HG02571 (cell line): ENCODE measurements around the gene PITX3.
"Not testable (repeated sequence)": the region's sequence is repeated elsewhere in the genome, so short reads cannot be mapped to it uniquely, and the experiment has no call there.

ENCODE experiments used
- ATAC-seq: cut with Tn5 transposase; IDR thresholded peaks from one replicate; pipeline ENCODE4 v1.9.1; 2021; ENCODE audit warnings: mild to moderate bottlenecking, moderate library complexity; ENCODE audit not compliant: unreplicated experiment

Gene PITX3

GRCh38 chr10:102229810-102230263 is 11.5 kb downstream of the PITX3 start:
- no peak for ATAC-seq

GRCh38 chr10:102227050-102227449 is 14.3 kb downstream of the PITX3 start:
- ATAC-seq = no peak

- no peak for ATAC-seq
These were observed 14.8 kb downstream of the PITX3 start for GRCh38 chr10:102226542-102226870.

- peak; percentile 82 for ATAC-seq
These were observed 15.4 kb downstream of the PITX3 start, which contains the start of gene ELOVL3 for GRCh38 chr10:102225646-102226541. Gene ELOVL3 (plus strand): TSS chr10:102226299. CDS start chr10:102226549, 250 bp downstream.

GRCh38 chr10:102222797-102223196 is 18.5 kb downstream of the PITX3 start:
- no peak for ATAC-seq

GRCh38 chr10:102220612-102221011 is 20.7 kb downstream of the PITX3 start:
- no peak for ATAC-seq

GRCh38 chr10:102219370-102219769 is 21.9 kb downstream of the PITX3 start:
- ATAC-seq = no peak

- not testable (repeated sequence) for ATAC-seq
These were observed 27.7 kb downstream of the PITX3 start for GRCh38 chr10:102213599-102213998.

GRCh38 chr10:102211615-102212299 is 29.6 kb downstream of the PITX3 start:
- no peak for ATAC-seq

GRCh38 chr10:102208311-102209035 is 32.8 kb downstream of the PITX3 start:
- ATAC-seq = no peak

GRCh38 chr10:102202386-102202785 is 38.9 kb downstream of the PITX3 start:
- no peak for ATAC-seq

- no peak for ATAC-seq
These were observed 40.3 kb downstream of the PITX3 start for GRCh38 chr10:102200751-102201640.

GRCh38 chr10:102198027-102198426 is 43.3 kb downstream of the PITX3 start:
- no peak for ATAC-seq

GRCh38 chr10:102196893-102197292 is 44.4 kb downstream of the PITX3 start:
- ATAC-seq = no peak

GRCh38 chr10:102195296-102195870 is 45.9 kb downstream of the PITX3 start:
- ATAC-seq = no peak

- no peak for ATAC-seq
These were observed 49.4 kb downstream of the PITX3 start for GRCh38 chr10:102191956-102192355.

- not testable (repeated sequence) for ATAC-seq
These were observed 52.1 kb downstream of the PITX3 start for GRCh38 chr10:102188941-102189898.

- ATAC-seq = no peak
These were observed 52.9 kb downstream of the PITX3 start for GRCh38 chr10:102188298-102188940.
